BJ (cell line): ENCODE measurements around the gene GDF3. TPM values are rescaled to one million over a fixed set of nuclear protein-coding genes. Genes with fewer than 3 reads are reported as not detected.

ENCODE experiments used
- CTCF ChIA-PET: fragments of 350-600 bp; formaldehyde crosslinking; extraction: SDS; loops from one replicate; lab custom pipeline; 2021; ENCODE audit warnings: antibody characterized with exemption, inconsistent platforms; lab: Yijun Ruan, JAX
- POLR2A ChIA-PET: fragments of 300-600 bp; sonication (Branson Sonifier 250); formaldehyde crosslinking; extraction: SDS; loops from one replicate; lab custom pipeline; 2021; ENCODE audit warnings: antibody characterized with exemption; lab: Charles Lee
- DNase-seq: peaks from one replicate; pipeline ENCODE4 v3.0.0-alpha.2; 2011; ENCODE audit warnings: low read depth
- H3K27me3 ChIP-seq: 2 replicates; pipeline ENCODE4 v1.6.0; 2011; ENCODE audit warnings: low read length; ENCODE audit not compliant: control insufficient read depth, insufficient read depth
- H3K36me3 ChIP-seq: 2 replicates; pipeline ENCODE4 v1.5.1; 2011; ENCODE audit warnings: low read length; ENCODE audit not compliant: control insufficient read depth, insufficient read depth
- H3K4me3 ChIP-seq: 2 replicates; pipeline ENCODE4 v1.5.1; 2011; ENCODE audit warnings: low read depth, mild to moderate bottlenecking, control low read depth, low read length
- polyA plus RNA-seq: library from polyadenylated mRNA; depleted of rRNA; stranded (reverse); fragments of >200 nt; gene quantifications from 2 replicates; pipeline ENCODE4 v1.2.3, GENCODE V29; 2011
- TF ChIP-seq, protein P1 (sequence below): IDR thresholded peaks from 2 replicates; pipeline ENCODE4 v1.5.1; 2011; ENCODE audit warnings: low read depth, mild to moderate bottlenecking, control low read depth, inconsistent platforms, low read length, moderate library complexity; ENCODE audit not compliant: insufficient read depth

GDF3 gene
- polyA plus RNA-seq, 1 experiment = not detected

DNA sequence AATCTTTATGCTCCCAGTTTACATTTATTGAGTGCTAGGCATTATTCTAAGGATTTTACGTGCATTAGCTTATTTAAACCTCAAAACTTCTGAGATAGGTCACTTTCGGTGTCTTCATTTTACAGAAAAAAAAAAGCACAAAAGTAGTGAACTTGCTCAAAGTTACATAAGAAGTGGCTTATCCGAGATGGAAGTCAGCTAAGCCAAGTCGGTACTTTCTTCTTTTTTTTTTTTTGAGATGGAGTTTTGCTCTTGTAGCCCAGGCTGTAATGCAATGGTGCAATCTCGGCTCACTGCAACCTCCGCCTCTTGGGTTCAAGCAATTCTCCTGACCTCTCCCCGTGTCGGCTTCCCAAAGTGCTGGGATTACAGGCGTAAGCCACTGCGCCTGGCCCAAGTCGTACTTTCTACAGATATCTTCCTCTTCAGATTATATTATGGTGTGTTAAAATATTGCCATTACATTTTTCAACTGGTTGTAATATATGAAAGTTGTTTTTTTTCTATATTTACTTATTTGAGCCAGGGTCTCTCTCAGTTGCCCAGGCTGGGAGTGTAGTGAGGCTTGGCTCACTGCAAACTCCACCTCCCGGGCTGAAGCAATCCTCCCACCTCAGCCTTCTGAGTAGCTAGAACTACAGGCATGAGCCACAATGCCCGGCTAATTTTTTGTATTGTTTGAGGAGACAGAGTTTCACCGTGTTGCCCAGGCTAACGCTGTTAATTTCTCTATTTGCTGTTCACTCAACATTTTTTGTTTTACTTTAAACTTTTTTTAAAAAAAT is 24.6 kb upstream of the GDF3 start:
- Histone ChIP-seq H3K27me3 (no peaks in the 10 kb centered on the region), H3K4me3 (no peak overlapping the region), H3K36me3 (no peaks in the 10 kb centered on the region)
- TF ChIP-seq, protein P1, sequence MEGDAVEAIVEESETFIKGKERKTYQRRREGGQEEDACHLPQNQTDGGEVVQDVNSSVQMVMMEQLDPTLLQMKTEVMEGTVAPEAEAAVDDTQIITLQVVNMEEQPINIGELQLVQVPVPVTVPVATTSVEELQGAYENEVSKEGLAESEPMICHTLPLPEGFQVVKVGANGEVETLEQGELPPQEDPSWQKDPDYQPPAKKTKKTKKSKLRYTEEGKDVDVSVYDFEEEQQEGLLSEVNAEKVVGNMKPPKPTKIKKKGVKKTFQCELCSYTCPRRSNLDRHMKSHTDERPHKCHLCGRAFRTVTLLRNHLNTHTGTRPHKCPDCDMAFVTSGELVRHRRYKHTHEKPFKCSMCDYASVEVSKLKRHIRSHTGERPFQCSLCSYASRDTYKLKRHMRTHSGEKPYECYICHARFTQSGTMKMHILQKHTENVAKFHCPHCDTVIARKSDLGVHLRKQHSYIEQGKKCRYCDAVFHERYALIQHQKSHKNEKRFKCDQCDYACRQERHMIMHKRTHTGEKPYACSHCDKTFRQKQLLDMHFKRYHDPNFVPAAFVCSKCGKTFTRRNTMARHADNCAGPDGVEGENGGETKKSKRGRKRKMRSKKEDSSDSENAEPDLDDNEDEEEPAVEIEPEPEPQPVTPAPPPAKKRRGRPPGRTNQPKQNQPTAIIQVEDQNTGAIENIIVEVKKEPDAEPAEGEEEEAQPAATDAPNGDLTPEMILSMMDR = no peak
- ChIA-PET POLR2A (no interaction called here), CTCF (no interaction called here)
- no peak for DNase-seq

DNA sequence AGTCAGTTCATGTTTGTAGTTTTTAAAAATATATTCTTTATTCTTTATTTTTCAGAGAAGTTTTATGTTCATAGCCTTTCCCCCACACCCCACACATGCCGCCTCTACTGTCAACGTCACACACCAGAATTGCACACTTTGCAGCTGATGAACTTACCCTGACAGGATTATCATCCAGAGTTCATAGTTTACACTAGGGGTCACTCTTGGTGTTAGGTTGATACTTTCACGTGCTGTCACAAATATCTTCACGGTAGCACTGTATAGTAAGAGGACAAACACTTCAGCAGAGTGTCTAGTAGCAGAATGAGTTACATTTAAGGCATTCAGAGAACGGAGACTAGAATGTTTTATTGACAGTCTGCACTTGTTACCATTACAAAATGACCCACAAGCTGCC is 20.8 kb upstream of the GDF3 start:
- POLR2A ChIA-PET = no interaction called here
- Histone ChIP-seq H3K4me3 (no peak overlapping the region), H3K36me3 (no peaks in the 10 kb centered on the region), H3K27me3 (no peaks in the 10 kb centered on the region)
- no peak for DNase-seq
- CTCF ChIA-PET = interaction anchor here (1.4 kb wide), 1 partner anchor 22 kb away, joined by 3 read pairs; no protein-coding TSS in a partner anchor
- TF ChIP-seq, protein P1 = no peak

DNA sequence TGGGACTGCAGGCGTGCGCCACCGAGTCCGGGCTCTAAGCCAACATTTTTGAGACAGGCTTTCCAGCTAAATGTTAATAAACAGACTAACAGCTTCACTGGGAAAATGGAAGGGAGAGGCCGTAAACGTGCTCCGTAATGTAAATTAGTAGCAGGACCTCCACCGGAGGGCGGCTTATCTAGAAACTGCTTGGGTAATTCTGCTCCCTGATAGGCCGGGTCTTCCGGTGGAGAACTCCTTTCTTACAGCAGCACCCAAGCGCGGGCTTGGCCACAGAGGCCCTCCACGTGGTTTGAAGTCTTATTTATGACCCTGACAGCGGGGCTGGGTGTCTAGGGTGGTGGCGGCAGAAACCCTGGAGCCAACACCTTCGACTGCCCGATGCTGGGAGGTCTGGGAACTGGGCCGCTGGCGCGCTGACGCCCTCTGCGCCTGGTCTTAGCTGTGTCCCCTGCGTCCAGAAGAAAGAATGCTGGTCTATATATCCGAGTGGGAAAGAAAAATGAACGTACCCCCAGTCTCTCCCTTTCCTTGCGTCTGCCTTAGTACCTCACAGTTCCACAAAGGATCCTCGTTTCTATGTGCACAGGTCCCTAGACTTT is 17.4 kb upstream of the GDF3 start:
- DNase-seq = no peak
- no peaks in the 10 kb centered on the region for H3K27me3 ChIP-seq
- no peak overlapping the region for H3K4me3 ChIP-seq
- TF ChIP-seq, protein P1 = no peak
- ChIA-PET POLR2A (no interaction called here), CTCF (interaction anchor here (1.3 kb wide), 1 partner anchor 33 kb away, joined by 4 read pairs; no protein-coding TSS in a partner anchor)
- H3K36me3 ChIP-seq = no peaks in the 10 kb centered on the region

DNA sequence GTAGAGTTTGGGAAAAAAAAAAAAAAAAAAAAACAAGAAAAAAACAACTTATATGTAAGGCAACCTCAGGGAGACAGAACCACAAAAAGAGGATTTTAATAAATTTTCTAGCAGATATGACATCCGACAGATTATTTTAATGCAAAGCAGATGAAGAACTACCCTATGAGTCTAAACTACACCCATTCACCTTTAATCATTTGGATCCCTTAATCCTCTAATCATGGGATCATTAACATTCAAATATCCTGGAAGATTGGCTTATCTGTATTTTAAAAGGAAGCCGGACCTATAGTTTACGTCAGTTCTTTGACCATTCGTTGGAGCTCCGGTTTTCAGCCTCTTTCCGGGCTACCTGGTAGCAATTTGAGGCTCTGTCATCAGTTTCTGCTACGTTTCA is 15.6 kb upstream of the GDF3 start, which contains the start of gene DPPA3:
TSS of gene DPPA3 (plus strand) at position 301 of the 400 bp plus-strand sequence. CDS start 138 bp downstream, outside the sequence.
- H3K27me3 ChIP-seq = no peaks in the 10 kb centered on the region
- H3K4me3 ChIP-seq = no peak within 1 kb of the TSS
- H3K36me3 ChIP-seq = no peaks in the 10 kb centered on the region
- ChIA-PET POLR2A (no interaction called here), CTCF (no interaction called here)
- TF ChIP-seq, protein P1 = no peak
- no peak for DNase-seq

DNA sequence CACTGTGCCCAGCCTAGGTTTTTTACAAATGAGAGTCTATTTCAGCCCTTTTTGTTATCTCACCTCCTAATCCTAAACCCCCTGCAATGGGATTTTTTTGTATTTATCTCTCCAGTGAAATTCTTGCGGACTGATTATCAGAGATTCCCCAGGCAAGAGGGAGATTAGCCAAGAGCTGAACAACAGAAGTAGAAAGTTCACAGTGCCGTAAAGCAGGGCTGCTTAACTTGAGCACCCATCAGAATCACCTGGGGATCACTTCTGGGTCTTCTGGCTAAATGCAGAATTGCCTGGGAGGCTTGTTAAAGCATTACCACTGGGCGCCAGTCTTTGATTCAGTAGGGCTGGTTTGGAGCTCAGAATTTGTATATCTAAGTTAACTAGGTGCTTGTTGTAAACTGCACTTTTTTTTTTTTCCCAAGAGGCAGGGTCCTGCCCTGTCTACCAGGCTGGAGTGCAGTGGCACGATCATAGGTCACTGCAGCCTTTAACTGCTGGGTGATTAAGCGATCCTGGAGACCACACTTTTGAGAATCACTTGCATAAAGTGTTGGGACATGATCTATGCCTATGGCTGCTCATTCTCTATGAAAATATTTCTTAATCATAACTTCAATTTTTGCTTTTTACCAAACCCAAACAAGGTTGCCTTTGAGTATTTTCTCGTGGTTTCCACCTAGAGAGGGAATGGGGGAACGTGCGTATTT is 14.5 kb upstream of the GDF3 start:
- no peaks in the 10 kb centered on the region for H3K27me3 ChIP-seq
- POLR2A ChIA-PET = no interaction called here
- CTCF ChIA-PET = no interaction called here
- H3K36me3 ChIP-seq = no peaks in the 10 kb centered on the region
- no peak overlapping the region for H3K4me3 ChIP-seq
- TF ChIP-seq, protein P1 = no peak
- no peak for DNase-seq
